Suprapubic skin (tissue), 4 donors: ENCODE data around the gene FAU.

ENCODE experiments used
- CTCF ChIP-seq, 2 donors: fragments of 200-600 bp in 1 of 2; fragments of 450-650 bp in 1 of 2; sonication (generic) in 1 of 2; IDR thresholded peaks; one replicate each; pipeline ENCODE4 v1.5.1; 2016 to 2019; ENCODE audit warnings: antibody characterized with exemption in 2 of 2, mild to moderate bottlenecking in 1 of 2, moderate library complexity in 1 of 2
- EP300 ChIP-seq: sonication (generic); formaldehyde crosslinking; IDR thresholded peaks from one replicate; pipeline ENCODE4 v1.6.1; 2017; ENCODE audit warnings: antibody characterized with exemption
- POLR2A ChIP-seq, 2 donors: fragments of 450-650 bp; IDR thresholded peaks; one replicate each; pipeline ENCODE4 v1.6.1; 2017; ENCODE audit warnings: antibody characterized with exemption in 2 of 2, mild to moderate bottlenecking in 2 of 2, moderate library complexity in 2 of 2
- POLR2AphosphoS5 ChIP-seq, 3 donors: sonication (generic); formaldehyde crosslinking; IDR thresholded peaks; one replicate each; pipeline ENCODE4 v1.6.1; 2017; ENCODE audit warnings: antibody characterized with exemption in 3 of 3

- no peak for TF ChIP-seq CTCF (IDR thresholded peaks at IDR 0.05)
- TF ChIP-seq POLR2AphosphoS5 (IDR thresholded peaks at IDR 0.05): no peak
- TF ChIP-seq EP300: no peak
- TF ChIP-seq POLR2A (IDR thresholded peaks at IDR 0.05): no peak
Observed at GRCh38 chr11:65150509-65151299, 28.8 kb upstream of the FAU start.
